ENCODE results near the gene VSTM4. TPM values are rescaled to one million over a fixed set of nuclear protein-coding genes. Genes with fewer than 3 reads are reported as not detected.

VSTM4 gene
- total and polyA plus RNA-seq, 4 donors: 1.0 to 3.1 (median 2.0) TPM

- TF ChIP-seq TAF1 (conservative IDR thresholded peaks at IDR 0.05): no peak
- TF ChIP-seq RAD21 (IDR thresholded peaks at IDR 0.05): peak; percentile 22 to 46
- peak; percentile 40 for TF ChIP-seq NR2F2 (IDR thresholded peaks at IDR 0.05)
- TF ChIP-seq SP1 (IDR thresholded peaks at IDR 0.05): peak; percentile 45
- TF ChIP-seq RXRA (IDR thresholded peaks at IDR 0.05): peak; percentile 74 to 77
- TF ChIP-seq YY1 (IDR thresholded peaks at IDR 0.05): peak; percentile 96
- TF ChIP-seq ZBTB33 (IDR thresholded peaks at IDR 0.05): peak; percentile 59
- no peak for TF ChIP-seq GABPA (IDR thresholded peaks at IDR 0.05 in 1 of 2, conservative IDR thresholded peaks at IDR 0.05 in 1 of 2)
- TF ChIP-seq ATF3 (IDR thresholded peaks at IDR 0.05): peak; percentile 46
- no peak for TF ChIP-seq FOXA1 (IDR thresholded peaks at IDR 0.05)
- peak; percentile 62 to 67 for TF ChIP-seq HNF4A (conservative IDR thresholded peaks at IDR 0.05)
- peak in 1 of 2 donors; percentile 54 for TF ChIP-seq JUND (IDR thresholded peaks at IDR 0.05)
- TF ChIP-seq MAX (IDR thresholded peaks at IDR 0.05): peak; percentile 34
- WGBS: 34% methylated on average over 4 of the region's 4 CpGs
- Histone ChIP-seq H3K4me3 (ENCODE audit: low read depth in 1 of 3, low read length in 3 of 3) (no peak overlapping the region), H3K9ac (ENCODE audit: low read depth in 1 of 2, low read length in 2 of 2) (no peak overlapping the region), H3K4me1 (ENCODE audit: control insufficient read depth in 4 of 4, insufficient read depth in 4 of 4, low read length in 3 of 4) (peaks cover 2 to 12% (median 8%) of the 10 kb centered on the region in 4 donors), H3K27ac (ENCODE audit: low read depth in 1 of 2, low read length in 2 of 2) (no peak overlapping the region), H3K36me3 (ENCODE audit: control insufficient read depth in 4 of 4, insufficient read depth in 3 of 4, low read depth in 1 of 4, low read length in 3 of 4) (no peaks in the 10 kb centered on the region), H3K27me3 (ENCODE audit: control insufficient read depth in 4 of 4, insufficient read depth in 4 of 4, low read length in 3 of 4) (no peaks in the 10 kb centered on the region), H3K9me3 (ENCODE audit: control insufficient read depth in 4 of 4, low read length in 3 of 4) (no peaks in the 10 kb centered on the region)
- no peak for DNase-seq (ENCODE audit: low spot score)
Measured at GRCh38 chr10:49049660-49050059, 65.7 kb downstream of the VSTM4 start.

GRCh38 chr10:49047128-49047639, 68.1 kb downstream of the VSTM4 start:
- Histone ChIP-seq H3K27me3 (ENCODE audit: control insufficient read depth in 4 of 4, insufficient read depth in 4 of 4, low read length in 3 of 4) (no peaks in the 10 kb centered on the region), H3K4me3 (ENCODE audit: low read depth in 1 of 3, low read length in 3 of 3) (no peak overlapping the region), H3K27ac (ENCODE audit: low read depth in 1 of 2, low read length in 2 of 2) (no peak overlapping the region), H3K4me1 (ENCODE audit: control insufficient read depth in 4 of 4, insufficient read depth in 4 of 4, low read length in 3 of 4) (peaks cover 2 to 12% (median 8%) of the 10 kb centered on the region in 4 donors), H3K9me3 (ENCODE audit: control insufficient read depth in 4 of 4, low read length in 3 of 4) (no peaks in the 10 kb centered on the region), H3K9ac (ENCODE audit: low read depth in 1 of 2, low read length in 2 of 2) (no peak overlapping the region), H3K36me3 (ENCODE audit: control insufficient read depth in 4 of 4, insufficient read depth in 3 of 4, low read depth in 1 of 4, low read length in 3 of 4) (no peaks in the 10 kb centered on the region)
- TF ChIP-seq GABPA (IDR thresholded peaks at IDR 0.05 in 1 of 2, conservative IDR thresholded peaks at IDR 0.05 in 1 of 2): no peak
- no peak for TF ChIP-seq EGR1 (IDR thresholded peaks at IDR 0.05; ENCODE audit: low read depth in 2 of 2)
- TF ChIP-seq NR2F2 (IDR thresholded peaks at IDR 0.05): no peak
- TF ChIP-seq REST (IDR thresholded peaks at IDR 0.05): no peak
- TF ChIP-seq MAX (IDR thresholded peaks at IDR 0.05): no peak
- TF ChIP-seq FOXA2 (IDR thresholded peaks at IDR 0.05): no peak
- no peak for TF ChIP-seq ZBTB33 (IDR thresholded peaks at IDR 0.05)
- no peak for TF ChIP-seq FOXA1 (IDR thresholded peaks at IDR 0.05)
- no peak for TF ChIP-seq CTCF (IDR thresholded peaks at IDR 0.05; ENCODE audit: low read depth, low read length, missing input control)
- no peak for TF ChIP-seq TAF1 (conservative IDR thresholded peaks at IDR 0.05)
- no peak for TF ChIP-seq SP1 (IDR thresholded peaks at IDR 0.05)
- TF ChIP-seq RXRA (IDR thresholded peaks at IDR 0.05): no peak
- TF ChIP-seq YY1 (IDR thresholded peaks at IDR 0.05): no peak
- no peak for TF ChIP-seq RAD21 (IDR thresholded peaks at IDR 0.05)
- no peak for TF ChIP-seq JUND (IDR thresholded peaks at IDR 0.05)
- TF ChIP-seq HNF4A (conservative IDR thresholded peaks at IDR 0.05): no peak
- TF ChIP-seq HNF4G (IDR thresholded peaks at IDR 0.05): no peak
- TF ChIP-seq ATF3 (IDR thresholded peaks at IDR 0.05): no peak
- 94% methylated on average over 11 of the region's 11 CpGs for WGBS
- DNase-seq (ENCODE audit: low spot score): no peak

All from liver (tissue), 9 donors.